Left hindlimb (tissue), 1 donor: ENCODE results near the gene NFATC1.

Source experiments
- DNase-seq: peaks from one replicate; pipeline ENCODE4 v3.0.0-alpha.2; 2018

NFATC1 gene

DNA sequence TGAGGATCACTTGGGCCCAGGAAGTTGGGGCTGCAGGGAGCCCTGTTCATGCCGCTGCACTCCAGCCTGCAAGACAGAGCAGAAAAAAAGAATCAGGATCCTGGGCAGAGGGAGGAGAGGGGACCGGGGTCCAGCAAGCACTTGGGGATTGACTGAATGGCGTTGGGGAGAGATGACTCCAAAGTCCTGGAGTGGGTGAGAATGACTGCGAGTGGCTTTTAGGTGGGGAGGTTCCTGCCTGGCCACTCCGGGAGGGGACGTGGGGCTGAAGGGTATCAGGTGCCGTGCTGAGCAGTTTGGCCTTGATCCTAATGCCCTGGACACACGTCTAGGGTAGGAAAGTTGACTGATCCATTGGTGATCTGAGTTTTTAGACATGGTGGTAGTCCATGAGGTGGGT is 3.5 kb upstream of the NFATC1 start:
- DNase-seq: no peak

DNA sequence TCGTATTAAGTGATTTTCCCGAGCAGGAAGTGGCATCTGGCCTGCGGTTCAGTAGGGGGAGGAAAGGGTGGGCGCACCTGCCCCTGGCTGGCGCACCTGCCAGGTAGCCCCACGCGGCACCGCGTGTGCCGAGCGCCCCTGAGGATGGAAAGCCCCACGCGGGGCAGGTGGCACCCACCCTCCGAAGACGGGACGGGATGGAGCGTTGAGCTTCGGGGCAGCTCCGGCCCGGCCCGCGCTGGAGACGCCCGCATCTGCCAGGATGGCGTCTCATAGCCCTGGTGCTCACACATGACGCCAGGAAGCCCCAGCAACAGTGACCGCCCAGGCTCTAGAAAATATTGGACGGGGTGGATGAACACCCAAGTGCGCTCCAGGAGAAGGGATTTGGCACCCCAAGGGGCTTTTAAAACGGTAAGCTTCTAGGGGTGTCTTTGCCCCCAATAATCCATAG is 2.5 kb upstream of the NFATC1 start:
- peak; percentile 74 for DNase-seq

- DNase-seq: peak; percentile 96
These were observed 1.8 kb upstream of the NFATC1 start for GRCh38 chr18:79393635-79394533.

DNA sequence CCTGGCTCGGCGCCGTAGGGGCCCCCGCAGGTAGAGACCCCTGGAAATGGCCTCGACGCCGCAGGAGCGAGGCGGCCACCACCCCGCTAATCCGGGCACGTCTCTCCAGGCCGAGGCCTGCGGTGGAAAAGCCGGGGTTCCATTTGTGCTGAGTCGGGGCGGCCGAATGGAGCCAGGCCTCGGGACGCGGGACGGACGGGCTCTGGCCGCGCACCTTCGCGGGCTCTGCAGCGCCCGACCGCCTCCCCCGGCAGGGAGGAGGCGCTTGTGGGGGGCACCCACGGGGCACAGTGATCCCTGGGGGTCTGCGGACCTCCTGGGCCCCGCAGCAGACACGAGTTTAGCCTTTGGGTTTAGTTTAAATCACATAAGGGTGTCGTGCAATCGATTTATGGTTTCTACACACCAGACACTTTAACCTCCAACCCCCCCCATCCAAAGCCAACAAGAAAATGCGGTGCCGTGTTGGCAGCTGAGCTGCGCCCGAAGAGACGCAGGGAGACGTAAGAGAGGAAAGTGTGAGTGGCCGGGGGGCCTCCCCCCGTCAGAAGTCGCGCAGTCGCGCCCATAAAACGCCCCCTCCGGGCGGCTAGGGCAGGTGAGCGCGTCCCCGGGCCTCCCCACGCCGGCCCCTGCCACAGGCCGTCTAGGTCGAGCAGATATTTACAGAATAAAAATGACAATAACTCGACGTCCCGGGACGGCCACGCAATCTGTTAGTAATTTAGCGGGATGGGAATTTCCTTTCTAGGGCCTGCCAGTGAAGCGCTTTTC is 1.0 kb upstream of the NFATC1 start:
- peak; percentile 93 for DNase-seq

DNA sequence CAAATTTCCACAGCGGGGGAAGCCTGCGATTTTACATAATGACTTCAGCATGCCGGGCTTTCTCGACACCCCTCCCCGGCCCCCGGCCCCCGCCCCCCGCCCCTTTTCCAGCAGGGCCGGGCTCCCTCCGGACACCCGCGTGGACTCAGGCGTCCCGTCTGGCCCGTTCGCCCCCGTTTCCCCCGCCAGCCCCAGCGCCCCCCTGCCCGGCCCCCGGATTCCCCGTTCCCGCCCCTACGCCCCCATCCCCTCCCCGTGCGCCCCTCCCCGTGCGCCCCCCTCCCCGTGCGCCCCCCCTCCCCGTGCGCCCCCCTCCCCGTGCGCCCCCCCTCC is 456 bp upstream of the NFATC1 start:
- DNase-seq: no peak

- peak; percentile 74 for DNase-seq
These were observed 909 bp downstream of the NFATC1 start for GRCh38 chr18:79396431-79397246.

DNA sequence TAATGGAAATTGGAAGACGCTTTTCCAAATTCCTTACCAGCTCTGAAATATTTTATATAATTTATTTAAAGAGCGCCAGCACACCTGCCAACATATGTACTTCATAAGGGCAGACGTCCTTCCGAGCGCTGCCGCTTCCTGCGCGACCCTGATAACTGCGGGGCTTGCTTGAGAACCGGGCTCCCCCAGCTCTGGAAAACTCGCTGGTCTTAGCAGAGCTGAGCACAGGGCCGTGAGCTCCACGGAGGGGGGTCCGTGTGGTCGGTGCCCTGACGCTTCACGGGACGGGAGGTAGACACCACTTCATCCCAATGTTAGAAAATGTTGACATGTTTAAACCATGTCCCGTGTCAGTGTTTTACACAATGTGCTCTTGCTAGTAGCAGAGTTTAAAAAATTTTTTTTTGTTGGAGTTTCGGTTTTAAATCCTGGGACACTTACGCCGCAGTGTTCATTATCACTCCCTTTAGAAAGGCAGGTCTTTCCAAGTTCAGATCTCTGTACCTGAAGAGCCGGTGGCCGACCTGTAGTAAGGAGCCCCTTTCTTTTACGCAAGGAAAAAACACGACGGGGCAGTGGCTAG is 1.6 kb downstream of the NFATC1 start:
- DNase-seq: peak; percentile 35

- DNase-seq: peak; percentile 38
These were observed 2.4 kb downstream of the NFATC1 start for GRCh38 chr18:79397830-79398761.

GRCh38 chr18:79399275-79400081 is 3.7 kb downstream of the NFATC1 start:
- no peak for DNase-seq

- DNase-seq: peak; percentile 80
These were observed 4.4 kb downstream of the NFATC1 start for GRCh38 chr18:79400091-79400590.

- DNase-seq: no peak
These were observed 5.1 kb downstream of the NFATC1 start for GRCh38 chr18:79400591-79401381.

DNA sequence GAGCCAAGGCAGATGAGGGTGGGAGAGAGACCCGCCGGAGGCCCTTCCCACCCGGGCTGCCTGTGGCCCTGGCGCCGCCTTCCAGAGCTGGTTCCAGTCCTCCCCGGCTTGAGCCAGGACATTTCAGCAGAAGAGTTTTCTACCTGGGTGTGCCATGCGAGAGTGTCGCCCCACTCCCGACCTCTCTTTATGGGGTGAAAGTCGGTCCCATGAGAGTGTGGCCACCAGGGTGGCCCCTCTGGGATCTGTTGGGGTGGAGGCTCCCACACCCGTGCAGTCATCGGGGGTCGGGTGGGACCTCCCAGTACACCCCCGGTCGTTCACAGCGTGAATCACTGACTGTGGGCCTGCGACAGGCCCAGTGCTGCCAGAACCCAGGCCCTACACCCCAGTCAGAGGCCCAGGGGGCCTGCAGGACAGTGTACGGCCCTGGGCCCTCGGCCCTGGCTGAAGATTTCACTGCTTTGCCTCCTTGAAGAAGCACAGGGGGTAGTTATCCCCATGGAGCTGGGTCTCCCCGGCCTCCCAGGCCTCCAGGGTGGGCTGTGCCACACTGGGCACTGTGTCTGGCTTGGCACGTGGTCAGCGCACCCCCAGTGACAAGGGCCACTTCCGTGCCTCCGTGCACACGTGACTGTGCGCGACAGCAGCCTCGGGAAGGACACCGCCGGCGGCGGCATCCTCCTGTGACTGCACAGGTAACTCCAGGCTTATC is 5.9 kb downstream of the NFATC1 start:
- DNase-seq: no peak

DNA sequence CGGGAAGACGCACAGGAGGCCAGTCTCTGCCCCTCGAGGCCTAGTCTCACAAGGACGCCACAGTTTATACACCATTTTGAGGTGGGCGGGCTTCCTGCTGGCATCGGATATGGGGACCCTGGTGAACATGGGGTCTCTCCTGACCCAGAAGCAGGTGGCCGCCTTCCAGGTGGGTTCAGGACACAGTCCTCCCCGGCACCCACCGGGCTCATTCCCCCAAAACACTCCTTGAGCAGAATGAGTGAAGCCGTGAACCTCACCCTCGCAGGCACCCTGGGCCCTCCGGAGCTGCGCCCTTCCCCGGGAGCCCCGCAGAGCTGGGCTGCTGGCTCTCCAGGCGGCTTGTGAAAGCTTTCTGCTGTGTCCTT is 6.5 kb downstream of the NFATC1 start:
- DNase-seq: peak; percentile 33

DNA sequence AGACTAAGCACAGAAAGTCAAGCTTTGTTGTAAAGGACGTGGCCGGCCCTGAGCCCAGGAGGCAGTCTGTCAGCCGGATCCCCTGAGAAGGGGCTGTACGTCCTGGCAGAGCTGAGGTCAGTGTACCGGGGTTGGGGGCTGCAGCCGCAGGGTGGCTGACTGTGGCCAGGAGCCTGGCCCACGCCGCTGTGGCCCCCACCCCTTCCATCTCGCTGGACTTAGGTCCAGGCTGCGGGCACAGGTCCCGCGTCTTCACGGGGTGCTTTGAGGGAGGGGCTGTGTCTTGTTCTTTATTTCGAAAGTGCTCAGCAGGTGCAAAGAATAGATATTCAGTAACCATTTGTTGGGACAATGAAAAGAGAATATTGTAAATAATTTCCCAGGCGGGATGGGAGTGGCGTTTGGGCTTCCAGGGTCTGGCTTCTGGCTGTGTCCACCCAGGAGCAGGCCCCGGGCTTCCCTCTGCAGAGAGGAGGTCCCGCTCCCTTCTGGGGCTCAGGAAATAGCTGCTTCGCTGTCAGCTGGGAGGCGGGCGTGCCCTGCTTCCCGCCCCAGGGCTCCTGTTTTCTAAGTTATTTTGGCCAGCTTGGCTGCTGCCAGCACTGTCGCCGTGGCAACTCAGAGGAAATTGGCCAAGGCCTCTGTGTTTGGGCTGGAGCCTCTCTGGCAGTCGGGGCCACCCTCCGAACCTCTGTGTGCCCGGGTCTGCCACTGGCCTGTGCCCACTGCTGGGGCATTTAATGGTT is 7.4 kb downstream of the NFATC1 start:
- DNase-seq: peak; percentile 87

GRCh38 chr18:79403723-79404566 is 8.2 kb downstream of the NFATC1 start:
- peak; percentile 70 for DNase-seq

DNA sequence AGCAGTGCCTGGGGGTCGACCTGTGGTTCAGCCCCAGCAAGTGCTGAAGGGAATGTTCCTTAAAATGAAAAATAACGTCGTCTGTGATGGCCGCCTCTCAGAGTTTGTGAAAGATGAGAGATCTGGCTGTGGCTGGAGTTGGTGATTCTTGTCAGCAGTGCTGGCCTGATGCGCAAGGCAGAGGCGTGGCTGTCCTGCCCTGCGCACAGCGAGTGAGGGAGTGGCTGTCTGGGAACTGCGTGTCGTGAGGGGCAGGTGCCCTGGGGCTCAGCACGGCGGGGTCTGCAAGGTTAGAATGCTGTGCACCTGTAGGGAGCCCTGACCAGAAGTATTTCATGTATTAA is 8.8 kb downstream of the NFATC1 start:
- DNase-seq: no peak

GRCh38 chr18:79405019-79405780 is 9.5 kb downstream of the NFATC1 start:
- peak; percentile 31 for DNase-seq
